ENCODE measurements around the gene TMA16. TPM values are rescaled to one million over a fixed set of nuclear protein-coding genes. Genes with fewer than 3 reads are reported as not detected.
A peak's percentile ranks its signal among the peaks of the same experiment; 100 is the strongest.

The TMA16 gene
- total RNA-seq, 1 donor from 2014 or later = 36.9 TPM

DNA sequence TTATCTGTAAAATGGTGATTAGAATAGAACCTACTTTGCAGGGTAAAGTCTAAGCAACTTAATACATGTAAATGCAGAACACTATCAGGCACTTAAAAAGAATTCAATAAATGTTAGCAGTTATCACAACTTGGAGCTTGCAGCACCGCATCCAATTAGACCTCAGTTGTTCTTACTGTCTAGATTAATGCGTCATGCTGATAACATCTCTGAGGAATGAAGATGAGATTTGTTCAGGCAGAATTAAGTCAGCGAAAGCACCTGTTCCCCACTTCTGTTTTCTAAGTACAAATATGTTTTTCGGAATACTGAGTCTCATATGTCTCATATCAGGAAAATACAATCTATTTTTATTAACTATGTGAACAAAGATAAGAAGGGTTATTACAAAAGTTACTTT, 58.7 kb downstream of the TMA16 start:
- H3K27ac ChIP-seq = no peak overlapping the region
- DNase-seq (ENCODE audit: low spot score in 2 of 2) = no peak
- no peaks in the 10 kb centered on the region for H3K27me3 ChIP-seq
- TF ChIP-seq, protein P1, sequence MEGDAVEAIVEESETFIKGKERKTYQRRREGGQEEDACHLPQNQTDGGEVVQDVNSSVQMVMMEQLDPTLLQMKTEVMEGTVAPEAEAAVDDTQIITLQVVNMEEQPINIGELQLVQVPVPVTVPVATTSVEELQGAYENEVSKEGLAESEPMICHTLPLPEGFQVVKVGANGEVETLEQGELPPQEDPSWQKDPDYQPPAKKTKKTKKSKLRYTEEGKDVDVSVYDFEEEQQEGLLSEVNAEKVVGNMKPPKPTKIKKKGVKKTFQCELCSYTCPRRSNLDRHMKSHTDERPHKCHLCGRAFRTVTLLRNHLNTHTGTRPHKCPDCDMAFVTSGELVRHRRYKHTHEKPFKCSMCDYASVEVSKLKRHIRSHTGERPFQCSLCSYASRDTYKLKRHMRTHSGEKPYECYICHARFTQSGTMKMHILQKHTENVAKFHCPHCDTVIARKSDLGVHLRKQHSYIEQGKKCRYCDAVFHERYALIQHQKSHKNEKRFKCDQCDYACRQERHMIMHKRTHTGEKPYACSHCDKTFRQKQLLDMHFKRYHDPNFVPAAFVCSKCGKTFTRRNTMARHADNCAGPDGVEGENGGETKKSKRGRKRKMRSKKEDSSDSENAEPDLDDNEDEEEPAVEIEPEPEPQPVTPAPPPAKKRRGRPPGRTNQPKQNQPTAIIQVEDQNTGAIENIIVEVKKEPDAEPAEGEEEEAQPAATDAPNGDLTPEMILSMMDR (IDR thresholded peaks at IDR 0.05) = no peak
- H3K9me3 ChIP-seq = no peaks in the 10 kb centered on the region
- intact Hi-C loops (cut with DNase I) = no loop called here
- H3K4me1 ChIP-seq = no peaks in the 10 kb centered on the region
- no peaks in the 10 kb centered on the region for H3K36me3 ChIP-seq
- no peak overlapping the region for H3K4me3 ChIP-seq

DNA sequence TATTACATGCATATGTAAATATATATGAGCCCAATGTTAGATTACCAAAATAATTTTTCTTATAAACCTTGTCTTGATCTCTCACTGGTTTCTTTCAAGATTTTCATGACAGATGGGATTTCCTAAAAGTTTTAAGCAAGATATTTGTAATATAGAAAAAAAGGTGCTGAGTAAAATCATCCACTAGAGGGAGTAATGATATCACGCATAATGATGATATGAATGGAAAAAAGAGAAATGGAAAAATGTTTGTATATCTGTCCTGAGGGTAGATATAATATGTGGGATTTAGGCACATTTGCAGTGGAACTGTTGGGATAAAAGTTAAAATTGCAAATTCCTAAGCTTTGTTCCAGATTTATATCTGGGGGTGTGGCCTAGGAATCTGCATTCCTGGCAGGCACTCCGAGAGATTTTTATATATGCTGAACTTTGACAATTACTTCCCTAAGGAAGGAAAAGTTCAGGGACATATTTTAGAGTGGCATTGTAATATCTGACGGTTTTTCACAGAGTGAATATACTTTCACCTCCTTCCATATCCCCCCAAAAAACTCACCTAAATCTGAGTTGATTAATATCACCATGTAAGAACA, 60.5 kb downstream of the TMA16 start:
- intact Hi-C loops (cut with DNase I) = loop anchor here (5.0 kb wide), 1 partner anchor 1177 kb away; no protein-coding TSS in a partner anchor
- Histone ChIP-seq H3K36me3 (no peaks in the 10 kb centered on the region), H3K4me1 (no peaks in the 10 kb centered on the region), H3K9me3 (no peaks in the 10 kb centered on the region), H3K27me3 (no peaks in the 10 kb centered on the region), H3K4me3 (no peak overlapping the region), H3K27ac (no peak overlapping the region)
- no peak for DNase-seq (ENCODE audit: low spot score in 2 of 2)
- TF ChIP-seq, protein P1 (IDR thresholded peaks at IDR 0.05) = peak in 2 of 3 experiments; percentile 38 to 58

DNA sequence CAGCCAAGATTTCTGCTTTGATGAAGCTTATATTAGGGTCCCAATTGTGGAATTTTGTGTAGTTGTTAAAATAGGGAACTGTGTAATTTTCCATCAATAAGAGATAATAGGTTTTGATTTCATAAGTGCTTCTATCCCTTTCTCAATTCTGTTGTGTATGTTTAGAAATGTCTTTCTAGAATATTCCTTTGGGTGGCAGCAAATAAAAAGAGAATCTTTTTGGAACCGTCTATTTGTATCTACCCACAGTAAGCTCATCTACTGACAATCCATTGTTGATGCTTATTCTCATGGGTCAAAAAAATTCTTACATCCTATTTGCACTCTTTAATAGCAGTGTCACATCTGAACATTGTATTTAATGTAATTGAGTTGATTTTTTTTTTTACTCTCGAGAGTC, 61.7 kb downstream of the TMA16 start:
- no peaks in the 10 kb centered on the region for H3K9me3 ChIP-seq
- no peak for DNase-seq (ENCODE audit: low spot score in 2 of 2)
- no peaks in the 10 kb centered on the region for H3K4me1 ChIP-seq
- no peaks in the 10 kb centered on the region for H3K27me3 ChIP-seq
- no peak overlapping the region for H3K27ac ChIP-seq
- H3K36me3 ChIP-seq = no peaks in the 10 kb centered on the region
- no peak overlapping the region for H3K4me3 ChIP-seq
- TF ChIP-seq, protein P1 (IDR thresholded peaks at IDR 0.05) = no peak
- intact Hi-C loops (cut with DNase I) = loop anchor here (5.0 kb wide), 1 partner anchor 1176 kb away; no protein-coding TSS in a partner anchor

DNA sequence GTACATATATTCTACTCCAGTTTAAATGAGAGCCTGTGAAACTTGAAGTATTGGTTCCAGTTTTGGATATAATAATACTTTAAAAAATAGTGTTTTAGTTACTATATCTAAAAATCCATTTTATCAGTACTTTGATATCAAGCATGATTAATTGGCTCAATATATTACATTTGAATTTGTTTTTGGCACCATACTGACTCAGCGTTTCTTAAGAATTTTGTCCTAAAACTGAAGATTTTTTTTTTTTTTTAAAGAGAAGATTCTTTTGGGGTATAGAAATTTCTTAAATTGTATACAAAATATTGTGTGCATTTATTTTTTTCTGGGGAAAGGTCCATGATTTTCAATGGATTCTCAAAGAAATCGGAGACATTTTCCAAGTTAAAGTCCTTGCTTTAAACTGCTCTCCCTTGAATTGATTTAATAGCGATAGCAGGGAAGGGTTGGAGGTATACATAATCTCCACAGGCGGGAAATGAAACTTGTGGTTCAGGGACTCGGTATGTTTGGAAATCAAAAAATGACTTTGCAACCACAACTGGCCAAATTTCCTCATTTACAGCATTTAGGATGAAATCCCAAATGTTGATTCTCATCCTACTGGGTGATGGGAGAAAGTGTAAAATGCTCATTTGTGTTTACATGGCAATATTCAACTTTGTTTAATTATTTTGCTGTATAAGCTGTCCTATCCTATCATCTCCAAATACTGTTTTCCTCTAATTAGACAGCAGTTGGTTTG, 62.3 kb downstream of the TMA16 start:
- TF ChIP-seq, protein P1 (IDR thresholded peaks at IDR 0.05) = no peak
- H3K27me3 ChIP-seq = no peaks in the 10 kb centered on the region

DNA sequence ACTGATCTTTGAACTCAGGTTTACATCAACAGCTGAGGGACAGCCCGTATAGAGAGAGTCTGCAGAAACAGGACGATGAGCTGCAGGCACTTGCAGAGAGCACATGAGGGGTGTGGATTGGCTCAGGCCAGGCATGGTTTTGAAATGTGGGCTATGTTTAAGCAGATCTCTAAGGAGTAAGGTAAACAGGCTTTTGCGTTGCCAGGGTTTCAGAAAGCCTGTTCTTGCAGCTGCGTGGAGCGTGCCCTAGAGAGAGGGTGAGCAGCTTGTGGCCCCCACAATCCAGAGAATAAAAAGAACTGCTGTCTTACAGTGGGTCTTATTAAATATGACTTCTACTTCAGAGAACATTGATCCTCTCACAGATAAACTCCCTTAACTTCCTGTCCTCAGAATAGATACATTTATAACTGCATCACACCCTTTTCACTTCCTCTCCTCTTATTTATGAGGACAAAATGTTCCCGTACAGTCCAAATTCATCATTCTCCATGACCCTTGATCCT, 64.1 kb downstream of the TMA16 start:
- Histone ChIP-seq H3K27ac (no peak overlapping the region), H3K36me3 (no peaks in the 10 kb centered on the region), H3K4me3 (no peak overlapping the region), H3K4me1 (no peaks in the 10 kb centered on the region), H3K9me3 (no peaks in the 10 kb centered on the region), H3K27me3 (no peaks in the 10 kb centered on the region)
- TF ChIP-seq, protein P1 (IDR thresholded peaks at IDR 0.05) = no peak
- intact Hi-C loops (cut with DNase I) = loop anchor here (5.0 kb wide), 1 partner anchor 1174 kb away; no protein-coding TSS in a partner anchor
- no peak for DNase-seq (ENCODE audit: low spot score in 2 of 2)

More for the DNA sequence above, 62.3 kb downstream of the TMA16 start:
- Histone ChIP-seq H3K9me3 (no peaks in the 10 kb centered on the region), H3K36me3 (no peaks in the 10 kb centered on the region), H3K27ac (no peak overlapping the region), H3K4me3 (no peak overlapping the region), H3K4me1 (no peaks in the 10 kb centered on the region)
- intact Hi-C loops (cut with DNase I) = loop anchor here (5.0 kb wide), 1 partner anchor 1175 kb away; no protein-coding TSS in a partner anchor
- DNase-seq (ENCODE audit: low spot score in 2 of 2) = no peak
